ENCODE data around the gene MAP4. TPM values are rescaled to one million over a fixed set of nuclear protein-coding genes. Genes with fewer than 3 reads are reported as not detected.

The MAP4 gene
- polyA plus RNA-seq, 10 donors, result 257 to 433 (median 328) TPM

GRCh38 chr3:47868306-47868705 is 147.9 kb downstream of the MAP4 start:
- DNase-seq, result no peak

GRCh38 chr3:47867451-47868044 is 148.7 kb downstream of the MAP4 start:
- no peak for DNase-seq

GRCh38 chr3:47865192-47865591 is 151.0 kb downstream of the MAP4 start:
- DNase-seq, result no peak

- no peak for DNase-seq
Measured at GRCh38 chr3:47863391-47864128, 152.7 kb downstream of the MAP4 start.

- no peak for DNase-seq
Measured at GRCh38 chr3:47859956-47860605, 156.1 kb downstream of the MAP4 start.

- DNase-seq, result no peak
Measured at GRCh38 chr3:47857151-47857550, 159.1 kb downstream of the MAP4 start.

- no peak for DNase-seq
Measured at GRCh38 chr3:47856669-47857068, 159.5 kb downstream of the MAP4 start.

GRCh38 chr3:47855461-47856383 is 160.5 kb downstream of the MAP4 start:
- DNase-seq, result no peak

- DNase-seq, result no peak
Measured at GRCh38 chr3:47854720-47855455, 161.3 kb downstream of the MAP4 start.

GRCh38 chr3:47854267-47854666 is 161.9 kb downstream of the MAP4 start:
- DNase-seq, result no peak

- DNase-seq, result no peak
Measured at GRCh38 chr3:47852604-47853602, 163.3 kb downstream of the MAP4 start.

- DNase-seq, result no peak
Measured at GRCh38 chr3:47851888-47852603, 164.2 kb downstream of the MAP4 start.

GRCh38 chr3:47850564-47851410 is 165.4 kb downstream of the MAP4 start:
- no peak for DNase-seq

GRCh38 chr3:47849699-47850563 is 166.3 kb downstream of the MAP4 start:
- no peak for DNase-seq

GRCh38 chr3:47849186-47849698 is 167.0 kb downstream of the MAP4 start:
- no peak for DNase-seq

GRCh38 chr3:47848599-47849117 is 167.6 kb downstream of the MAP4 start:
- no peak for DNase-seq
